ENCODE results near the gene INPP5J.

DNA sequence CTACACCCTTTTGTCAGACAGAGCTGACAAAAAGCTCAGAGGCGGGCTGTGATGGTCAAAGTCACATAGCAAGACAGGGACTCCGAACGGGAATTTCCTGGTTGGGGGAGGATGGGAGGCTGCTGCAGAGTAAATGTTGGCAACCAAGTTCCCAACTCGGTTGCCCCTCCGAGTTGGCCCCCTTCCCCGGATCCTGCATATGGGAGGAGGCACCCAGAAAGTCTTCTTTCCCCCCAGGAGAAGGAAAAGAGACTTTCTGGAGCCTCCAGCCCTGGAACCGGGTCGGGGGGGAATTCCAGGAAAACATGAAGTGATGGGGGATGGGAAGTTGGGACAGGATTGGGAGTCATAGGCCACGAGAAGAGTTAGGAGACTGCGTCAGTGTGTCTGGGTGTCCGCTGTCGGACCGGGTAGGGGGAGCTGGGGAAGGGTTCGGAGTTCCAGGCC lies 16.0 kb upstream of the INPP5J start:
- TF ChIP-seq, protein P1, sequence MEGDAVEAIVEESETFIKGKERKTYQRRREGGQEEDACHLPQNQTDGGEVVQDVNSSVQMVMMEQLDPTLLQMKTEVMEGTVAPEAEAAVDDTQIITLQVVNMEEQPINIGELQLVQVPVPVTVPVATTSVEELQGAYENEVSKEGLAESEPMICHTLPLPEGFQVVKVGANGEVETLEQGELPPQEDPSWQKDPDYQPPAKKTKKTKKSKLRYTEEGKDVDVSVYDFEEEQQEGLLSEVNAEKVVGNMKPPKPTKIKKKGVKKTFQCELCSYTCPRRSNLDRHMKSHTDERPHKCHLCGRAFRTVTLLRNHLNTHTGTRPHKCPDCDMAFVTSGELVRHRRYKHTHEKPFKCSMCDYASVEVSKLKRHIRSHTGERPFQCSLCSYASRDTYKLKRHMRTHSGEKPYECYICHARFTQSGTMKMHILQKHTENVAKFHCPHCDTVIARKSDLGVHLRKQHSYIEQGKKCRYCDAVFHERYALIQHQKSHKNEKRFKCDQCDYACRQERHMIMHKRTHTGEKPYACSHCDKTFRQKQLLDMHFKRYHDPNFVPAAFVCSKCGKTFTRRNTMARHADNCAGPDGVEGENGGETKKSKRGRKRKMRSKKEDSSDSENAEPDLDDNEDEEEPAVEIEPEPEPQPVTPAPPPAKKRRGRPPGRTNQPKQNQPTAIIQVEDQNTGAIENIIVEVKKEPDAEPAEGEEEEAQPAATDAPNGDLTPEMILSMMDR (IDR thresholded peaks at IDR 0.05), result no peak
- no peak for TF ChIP-seq POLR2A (IDR thresholded peaks at IDR 0.05)
- no peak for TF ChIP-seq EP300 (IDR thresholded peaks at IDR 0.05)

Data from ovary (tissue), 3 donors.